Activated CD4-positive, alpha-beta T cell treated with anti-CD3 and anti-CD28 coated beads for 4 hours (primary cell): ENCODE data around the gene MAP3K9.
"Not testable (repeated sequence)": the region's sequence is repeated elsewhere in the genome, so short reads cannot be mapped to it uniquely, and the experiment has no call there.

Experiments
- DNase-seq, 2 donors: peaks; one replicate each; pipeline ENCODE4 v3.0.0-alpha.2; 2020

The MAP3K9 gene

DNA sequence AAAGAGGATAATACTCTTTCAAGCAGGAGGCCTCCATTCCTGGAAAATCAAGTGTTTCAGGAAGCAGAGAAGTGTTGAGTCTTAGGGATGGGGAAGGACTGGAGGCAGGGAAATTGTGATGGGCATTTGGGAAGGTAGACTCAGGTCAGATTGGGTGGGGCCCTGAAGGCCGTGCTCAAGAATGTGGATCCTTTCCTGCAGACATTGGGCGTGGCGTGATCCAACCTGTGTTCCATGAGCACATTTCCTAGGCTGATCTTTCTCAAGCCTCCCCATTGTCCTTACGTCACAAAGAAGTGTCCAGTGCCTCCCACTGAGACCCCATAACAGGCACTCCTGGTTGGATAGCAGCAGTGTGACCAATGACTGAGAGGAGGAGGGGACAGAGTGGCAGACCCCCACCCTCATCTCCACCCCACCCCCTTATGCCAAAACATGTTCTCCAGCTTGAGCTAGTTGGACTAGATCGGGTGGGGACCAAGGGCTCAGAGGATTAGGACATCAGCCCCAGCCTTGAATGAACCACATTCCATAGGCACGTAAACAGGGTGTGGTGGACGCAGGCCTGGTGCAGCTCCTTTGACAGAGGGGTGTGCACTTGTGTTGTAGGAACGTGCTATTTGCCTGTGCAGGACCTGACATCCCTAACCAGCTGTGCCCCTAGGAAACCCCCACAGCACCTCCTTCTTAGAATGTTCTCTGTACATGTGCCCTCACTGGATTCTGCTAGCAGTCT is 90.8 kb downstream of the MAP3K9 start:
- no peak for DNase-seq

GRCh38 chr14:70716958-70717357 is 92.4 kb downstream of the MAP3K9 start:
- no peak for DNase-seq

DNA sequence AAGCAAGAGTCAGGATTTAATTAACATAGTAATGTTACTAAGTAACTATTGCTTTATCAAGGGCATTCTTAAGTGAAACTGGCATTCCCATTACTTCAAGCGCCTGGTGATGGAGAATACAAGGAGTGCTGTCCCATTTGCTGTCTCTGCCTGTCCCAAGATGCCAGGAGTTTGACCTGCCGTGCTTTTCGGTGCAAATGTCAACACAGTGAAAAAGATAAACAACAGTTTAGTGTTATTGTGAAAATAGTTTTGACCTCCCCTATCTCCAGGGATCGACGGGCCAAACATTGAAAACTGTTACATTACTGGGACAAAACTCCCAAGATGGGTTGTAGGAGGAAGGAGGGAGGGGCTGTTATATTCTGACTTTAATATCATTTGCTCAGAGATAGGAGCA is 92.8 kb downstream of the MAP3K9 start:
- no peak for DNase-seq

- peak; percentile 47 to 62 for DNase-seq
Measured at GRCh38 chr14:70714055-70714550, 95.2 kb downstream of the MAP3K9 start.

DNA sequence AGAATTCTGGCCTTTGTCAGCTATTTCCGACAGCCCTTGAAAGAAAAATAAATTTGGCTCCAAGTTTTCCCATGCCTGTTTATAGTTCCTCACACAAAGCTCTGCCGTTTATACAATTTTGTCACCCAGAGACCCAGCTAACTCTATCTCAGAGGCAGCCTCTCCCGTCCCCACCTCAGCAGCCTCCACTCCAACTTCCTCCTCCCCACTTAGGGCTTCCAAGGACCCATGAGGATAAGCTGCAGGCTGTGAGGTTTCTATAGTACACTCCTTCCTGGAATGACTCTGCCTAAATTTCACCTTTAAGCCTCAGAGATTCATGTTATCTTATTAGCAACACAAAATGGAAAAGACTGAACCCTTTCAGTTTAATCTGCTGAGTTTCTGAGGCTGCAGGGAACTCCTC is 95.8 kb downstream of the MAP3K9 start:
- no peak for DNase-seq

DNA sequence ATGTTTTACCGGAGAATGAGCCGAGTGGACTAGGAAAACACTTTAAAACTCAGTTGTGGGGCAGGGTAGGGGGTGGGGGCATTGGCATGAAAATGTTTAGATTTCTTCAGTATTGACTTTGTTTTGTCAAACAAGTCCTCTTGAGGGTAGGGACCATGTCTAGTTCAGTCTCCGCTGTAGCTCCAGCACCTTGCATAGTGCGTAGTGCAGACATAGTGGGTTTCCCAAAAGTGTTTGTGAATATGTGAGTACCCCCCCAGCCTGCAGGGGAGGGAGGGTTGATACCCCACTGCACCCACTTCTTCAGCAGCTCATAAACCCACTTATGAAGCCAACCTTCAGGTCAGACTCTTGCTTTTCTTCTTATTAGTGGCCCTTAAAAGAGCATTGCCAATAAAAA is 96.2 kb downstream of the MAP3K9 start:
- no peak for DNase-seq

GRCh38 chr14:70711451-70711850 is 97.9 kb downstream of the MAP3K9 start:
- no peak for DNase-seq

DNA sequence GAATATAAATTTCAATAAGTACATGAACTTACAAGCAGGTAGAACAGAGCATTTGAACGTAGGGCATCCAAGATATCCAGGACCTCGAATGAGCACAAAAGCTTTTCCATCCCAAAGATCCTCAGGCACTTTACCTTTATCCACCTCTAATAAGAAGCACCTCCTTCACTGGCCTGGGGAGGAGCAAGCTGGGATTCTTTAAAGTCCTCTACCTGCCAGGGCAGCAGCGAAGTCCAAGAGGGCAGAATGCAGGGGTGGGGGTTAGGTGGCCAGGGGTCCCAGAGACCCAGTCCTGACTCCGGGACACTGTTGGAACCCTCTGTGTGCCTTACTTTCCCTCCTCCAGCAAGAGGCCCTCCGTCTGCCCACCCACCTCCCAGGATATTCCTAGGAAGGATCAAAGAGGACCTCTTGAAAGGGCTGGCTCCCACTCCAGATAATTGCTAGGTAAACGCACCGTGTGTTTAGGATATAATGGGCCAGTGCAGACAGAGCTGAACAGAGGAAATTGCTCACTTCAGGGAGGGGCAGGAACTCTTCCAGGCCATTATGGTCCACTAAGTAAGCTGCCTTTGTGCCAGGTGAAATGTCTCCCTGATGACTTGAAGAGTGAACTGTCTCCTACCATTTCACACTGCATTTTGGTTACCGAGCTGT is 99.5 kb downstream of the MAP3K9 start:
- DNase-seq: no peak

- no peak for DNase-seq
Measured at GRCh38 chr14:70708717-70709570, 100.4 kb downstream of the MAP3K9 start.

DNA sequence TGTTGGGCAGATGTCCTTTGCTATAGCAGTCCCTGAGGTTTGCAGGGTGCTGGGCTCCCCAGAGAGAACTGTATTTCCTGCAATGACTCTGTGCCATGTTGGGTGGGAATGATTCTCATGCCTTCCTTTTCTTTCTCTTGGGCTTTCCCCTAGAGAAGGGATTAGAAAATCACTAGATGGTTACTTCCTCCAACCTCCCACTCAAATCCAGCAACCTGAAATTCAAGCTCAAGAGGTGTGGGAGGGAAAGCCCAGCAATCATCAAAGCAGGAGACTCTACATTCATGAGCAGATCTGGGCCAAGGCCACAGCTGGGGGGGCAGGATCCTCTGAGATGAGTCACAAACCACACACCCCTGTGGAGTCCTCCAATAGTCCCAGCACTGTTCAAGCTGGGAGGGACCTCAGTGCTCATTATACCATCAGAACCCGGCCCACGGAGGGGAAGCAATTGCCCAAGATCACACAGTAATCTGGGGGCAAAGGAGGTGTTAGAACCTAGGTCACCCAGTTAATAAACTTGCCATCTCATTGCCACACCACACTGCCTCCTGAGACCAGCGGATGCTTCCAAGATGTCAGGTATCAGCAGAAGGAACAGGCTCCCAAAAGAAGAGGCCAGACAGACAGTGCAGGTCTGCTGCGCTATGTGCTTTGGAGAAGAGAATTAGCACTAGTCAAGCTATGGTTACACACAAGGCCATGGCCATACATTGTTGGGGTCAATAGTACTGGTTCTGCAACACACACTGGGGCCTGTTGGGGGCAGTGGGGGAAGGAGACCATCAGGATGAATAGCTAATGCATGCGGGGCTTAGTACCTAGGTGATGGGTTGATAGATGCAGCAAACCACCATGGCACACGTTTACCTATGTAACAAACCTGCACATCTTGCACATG is 101.9 kb downstream of the MAP3K9 start:
- no peak for DNase-seq

DNA sequence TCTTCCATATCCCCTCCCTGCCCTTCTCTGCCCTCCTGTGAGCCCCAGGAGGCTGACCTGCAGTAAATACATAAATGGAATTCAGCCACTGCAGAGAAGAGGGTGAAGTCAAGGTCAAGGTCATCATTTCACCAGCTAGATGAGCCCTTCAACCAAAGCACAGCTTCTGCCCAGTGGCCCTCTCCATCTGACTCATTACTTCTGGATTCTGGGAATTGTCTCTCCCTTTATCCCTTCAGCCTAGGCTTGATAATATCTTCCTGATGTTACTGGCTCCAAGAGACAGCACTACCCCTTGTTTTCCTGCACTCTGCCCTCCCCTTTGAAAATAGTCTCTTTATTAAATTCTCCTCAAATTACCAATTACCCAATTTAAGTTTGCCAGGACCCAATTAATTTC is 103.1 kb downstream of the MAP3K9 start:
- no peak for DNase-seq

- no peak for DNase-seq
Measured at GRCh38 chr14:70704960-70705359, 104.4 kb downstream of the MAP3K9 start.

GRCh38 chr14:70703621-70704168 is 105.6 kb downstream of the MAP3K9 start:
- not testable (repeated sequence) for DNase-seq

DNA sequence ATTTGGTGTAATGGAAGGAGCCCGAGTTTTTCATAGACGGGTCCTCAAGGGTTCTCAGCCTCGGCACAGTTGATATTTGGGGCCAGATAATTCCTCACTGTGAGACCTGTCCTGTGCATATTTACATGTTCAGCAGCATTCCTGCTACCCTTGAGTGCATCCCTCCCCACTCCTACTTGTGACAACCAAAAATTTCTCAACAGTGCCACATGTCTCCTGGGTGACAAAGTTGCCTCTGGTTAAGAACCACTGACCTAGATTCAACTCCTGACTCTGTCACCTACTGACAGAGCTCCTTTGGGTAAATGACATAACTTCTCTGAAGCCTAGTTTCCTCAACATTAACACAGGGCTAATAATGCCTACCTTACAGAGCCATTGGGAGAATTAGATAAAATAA is 107.2 kb downstream of the MAP3K9 start:
- DNase-seq: no peak

DNA sequence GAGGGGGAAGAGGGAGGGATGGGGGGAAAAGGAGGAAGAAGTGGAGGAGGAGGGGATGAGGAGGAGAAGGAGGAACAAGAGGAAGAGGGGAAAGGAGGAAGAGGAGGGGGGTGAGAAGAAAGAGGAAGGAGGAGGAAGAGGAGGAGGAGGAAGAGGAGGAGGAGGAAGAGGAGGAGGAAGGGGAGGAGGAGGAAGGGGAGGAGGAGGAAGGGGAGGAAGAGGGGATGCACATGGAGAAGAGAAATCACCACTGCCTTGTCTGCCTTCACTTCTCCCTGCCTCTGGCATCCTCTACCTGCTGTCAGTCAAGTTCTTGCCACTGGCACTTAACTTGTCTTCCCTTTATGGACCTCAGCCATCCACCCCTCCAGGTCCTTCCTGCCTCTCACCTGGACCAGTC is 107.7 kb downstream of the MAP3K9 start:
- no peak for DNase-seq

GRCh38 chr14:70700955-70701585 is 108.2 kb downstream of the MAP3K9 start:
- no peak for DNase-seq

DNA sequence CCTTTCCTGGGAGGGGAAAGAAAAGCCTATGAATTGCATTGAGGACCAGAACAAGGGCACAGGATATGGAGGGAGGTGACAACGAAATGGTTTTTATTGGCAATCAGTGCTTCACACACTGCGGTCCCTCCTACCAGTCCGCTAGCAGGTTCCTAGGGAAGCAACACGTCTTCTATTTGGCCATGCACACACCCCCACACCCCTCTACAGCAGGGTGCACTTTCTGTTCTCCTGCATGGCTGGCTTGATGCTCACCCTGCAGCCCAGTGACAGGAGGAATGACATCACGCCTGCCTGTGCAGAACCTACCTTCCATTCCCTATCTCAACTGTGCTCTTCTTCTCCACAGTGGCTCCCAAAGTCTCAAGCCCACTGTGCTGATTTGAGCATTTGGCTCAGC is 109.7 kb downstream of the MAP3K9 start:
- DNase-seq: no peak

- no peak for DNase-seq
Measured at GRCh38 chr14:70698288-70698687, 111.0 kb downstream of the MAP3K9 start.

GRCh38 chr14:70697701-70698100 is 111.6 kb downstream of the MAP3K9 start:
- DNase-seq: no peak

DNA sequence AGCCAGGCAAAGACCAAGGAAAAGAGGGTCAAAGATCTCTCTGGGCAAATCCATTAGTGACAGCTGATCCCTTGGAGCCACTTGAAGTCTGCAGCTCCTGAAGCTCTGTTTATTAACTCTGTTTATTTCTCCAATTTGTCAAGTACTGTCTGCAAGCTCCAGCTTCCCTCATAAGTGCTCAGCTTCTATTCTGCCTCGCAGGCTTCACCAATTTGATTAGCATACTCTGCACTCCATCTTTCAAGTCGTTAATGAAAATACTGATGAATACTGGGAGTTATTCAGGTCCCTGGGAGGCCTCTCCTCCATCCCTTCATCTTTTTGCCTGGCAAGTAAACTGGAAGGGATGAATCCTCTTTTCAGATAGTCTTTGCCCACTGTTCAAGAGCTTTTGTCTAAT is 113.3 kb downstream of the MAP3K9 start:
- no peak for DNase-seq

- DNase-seq: no peak
Measured at GRCh38 chr14:70692210-70692609, 117.1 kb downstream of the MAP3K9 start.
